K562 (cell line): ENCODE data around the gene CCDC27. TPM values are rescaled to one million over a fixed set of nuclear protein-coding genes. Genes with fewer than 3 reads are reported as not detected.

ENCODE experiments used
- CHD4 ChIP-seq: fragments of 200-600 bp; sonication (generic); IDR thresholded peaks from 3 replicates; pipeline ENCODE4 v1.6.1; 2012; ENCODE audit warnings: low read depth, mild to moderate bottlenecking, mixed read lengths, low read length, inconsistent platforms; ENCODE audit not compliant: insufficient read depth, insufficient replicate concordance, poor library complexity, severe bottlenecking
- EGR1 ChIP-seq: fragments of 450-650 bp; conservative IDR thresholded peaks from 2 replicates; pipeline ENCODE4 v1.6.1; 2017; ENCODE audit warnings: mild to moderate bottlenecking
- ELF2 ChIP-seq: fragments of 250-450 bp; sonication (Bioruptor Pico); IDR thresholded peaks from 2 replicates; pipeline ENCODE4 v1.5.0; 2021; ENCODE audit warnings: mild to moderate bottlenecking
- HDAC6 ChIP-seq: IDR thresholded peaks from 2 replicates; pipeline ENCODE4 v1.6.1; 2012; ENCODE audit warnings: low read depth, mild to moderate bottlenecking, control low read depth, inconsistent platforms, low read length, moderate library complexity
- HSF4 ChIP-seq: fragments of 250-450 bp; sonication (Bioruptor Pico); IDR thresholded peaks from 2 replicates; pipeline ENCODE4 v2.1.2; 2022; ENCODE audit warnings: mild to moderate bottlenecking, moderate library complexity, borderline replicate concordance
- KAT2B ChIP-seq: IDR thresholded peaks from one replicate; pipeline ENCODE4 v1.6.1; 2012; ENCODE audit warnings: low read depth, mild to moderate bottlenecking, control low read depth, inconsistent platforms, low read length, moderate library complexity
- MCM7 ChIP-seq, 2 experiments: fragments of 450-650 bp; IDR thresholded peaks; 2 replicates each; pipeline ENCODE4 v1.6.1; 2016 to 2018
- NFIC ChIP-seq: fragments of 450-650 bp; IDR thresholded peaks from 2 replicates; pipeline ENCODE4 v1.6.1; 2017; ENCODE audit warnings: mild to moderate bottlenecking, inconsistent platforms
- RFX1 ChIP-seq: fragments of 450-650 bp; IDR thresholded peaks from 2 replicates; pipeline ENCODE4 v1.6.1; 2016; ENCODE audit warnings: mild to moderate bottlenecking, moderate library complexity
- SMARCA4 ChIP-seq: fragments of 450-650 bp; IDR thresholded peaks from 2 replicates; pipeline ENCODE4 v1.6.1; 2016
- SRF ChIP-seq, 2 experiments: fragments of 250-450, 450-650 bp in 1 of 2; sonication (Bioruptor Pico) in 1 of 2; sonication (generic) in 1 of 2; formaldehyde crosslinking; IDR thresholded peaks; 2 replicates each; pipeline versions ENCODE4 v1.5.0 to v1.5.1; 2020 to 2022; ENCODE audit warnings: mild to moderate bottlenecking in 1 of 2, missing genetic modification reagents in 1 of 2
- TBP ChIP-seq: optimal IDR thresholded peaks from 2 replicates; pipeline ENCODE3; 2011; ENCODE audit warnings: low read depth, low read length, improper control_type of control experiment
- TCFL5 ChIP-seq: fragments of 250-450 bp; sonication (Bioruptor Pico); conservative IDR thresholded peaks from 2 replicates; pipeline ENCODE4 v1.6.1; 2021; ENCODE audit warnings: mild to moderate bottlenecking, moderate library complexity, matching md5 sums
- TEAD4 ChIP-seq, 2 experiments: sonication (generic) in 1 of 2; formaldehyde crosslinking in 1 of 2; IDR thresholded peaks; 2 replicates each; pipeline versions ENCODE4 v1.6.1 to v1.8.0; 2012 to 2022; ENCODE audit warnings: borderline replicate concordance in 1 of 2, inconsistent platforms in 1 of 2, low read length in 1 of 2, mild to moderate bottlenecking in 1 of 2, missing genetic modification reagents in 1 of 2
- XRCC5 ChIP-seq: fragments of 200-400 bp; formaldehyde crosslinking; IDR thresholded peaks from 2 replicates; pipeline ENCODE4 v1.6.1; 2017; ENCODE audit warnings: low read depth, mild to moderate bottlenecking, low read length
- ZNF384 ChIP-seq: IDR thresholded peaks from 2 replicates; pipeline ENCODE4 v1.6.1; 2012; ENCODE audit warnings: low read depth, low read length, improper control_type of control experiment
- ZNF583 ChIP-seq: fragments of 250-450 bp; sonication (Bioruptor Pico); IDR thresholded peaks from 2 replicates; pipeline ENCODE4 v1.4.0; 2020
- ZNF589 ChIP-seq: fragments of 200-800 bp; sonication (Bioruptor generic); IDR thresholded peaks from 2 replicates; pipeline ENCODE4 v1.6.1; 2016; ENCODE audit warnings: low read depth, missing genetic modification characterization, missing compliant biosample characterization
- ZNF785 ChIP-seq: fragments of 250-450 bp; sonication (Bioruptor Pico); IDR thresholded peaks from 2 replicates; pipeline ENCODE4 v1.4.0; 2020; ENCODE audit warnings: mild to moderate bottlenecking
- polyA plus RNA-seq, 8 experiments: library from polyadenylated mRNA; depleted of rRNA in 4 of 8; stranded (reverse) in 5 of 8; unstranded in 3 of 8; fragments of >200 nt; fragmentation: Nextera tagmentation in 2 of 8; fragmentation: Illumina TruSeq in 1 of 8; extraction: Ambion mirVana in 2 of 8; extraction: Trizol in 1 of 8; gene quantifications; 2 replicates each; pipeline versions ENCODE4 v1.2.1 to v1.2.3, GENCODE V29; 2011 to 2014; ENCODE audit warnings: inconsistent platforms in 1 of 8, missing spikeins in 1 of 8
- total RNA-seq, 7 experiments: library from RNA; depleted of rRNA in 6 of 7; stranded (reverse); fragments of >200 nt in 6 of 7; fragmentation: Illumina TruSeq in 2 of 7; extraction: Trizol in 2 of 7; gene quantifications; 2 replicates each; pipeline versions ENCODE4 v1.2.1 to v1.2.3, GENCODE V29; 2011 to 2021; ENCODE audit warnings: low replicate concordance in 1 of 7
- TF ChIP-seq, protein P1 (sequence below): fragments of 250-450 bp; sonication (Bioruptor Pico); IDR thresholded peaks from 2 replicates; pipeline ENCODE4 v1.4.0; 2020; ENCODE audit warnings: borderline replicate concordance
- TF ChIP-seq, protein P2 (sequence below): fragments of 450-650 bp; IDR thresholded peaks from 2 replicates; pipeline ENCODE4 v1.7.1; 2018; ENCODE audit warnings: mild to moderate bottlenecking, low read depth; ENCODE audit not compliant: partially characterized antibody
- TF ChIP-seq, protein P3 (sequence below): fragments of 200-400 bp; formaldehyde crosslinking; IDR thresholded peaks from 2 replicates; pipeline ENCODE4 v1.6.1; 2017; ENCODE audit warnings: mild to moderate bottlenecking, low read depth, low read length, moderate library complexity

The CCDC27 gene
- total and polyA plus RNA-seq, 9 of the 15 experiments (the other 6 are each of a cell fraction or from before 2014, with no cell fraction given): 0.01 to 0.04 TPM; not detected in 7

DNA sequence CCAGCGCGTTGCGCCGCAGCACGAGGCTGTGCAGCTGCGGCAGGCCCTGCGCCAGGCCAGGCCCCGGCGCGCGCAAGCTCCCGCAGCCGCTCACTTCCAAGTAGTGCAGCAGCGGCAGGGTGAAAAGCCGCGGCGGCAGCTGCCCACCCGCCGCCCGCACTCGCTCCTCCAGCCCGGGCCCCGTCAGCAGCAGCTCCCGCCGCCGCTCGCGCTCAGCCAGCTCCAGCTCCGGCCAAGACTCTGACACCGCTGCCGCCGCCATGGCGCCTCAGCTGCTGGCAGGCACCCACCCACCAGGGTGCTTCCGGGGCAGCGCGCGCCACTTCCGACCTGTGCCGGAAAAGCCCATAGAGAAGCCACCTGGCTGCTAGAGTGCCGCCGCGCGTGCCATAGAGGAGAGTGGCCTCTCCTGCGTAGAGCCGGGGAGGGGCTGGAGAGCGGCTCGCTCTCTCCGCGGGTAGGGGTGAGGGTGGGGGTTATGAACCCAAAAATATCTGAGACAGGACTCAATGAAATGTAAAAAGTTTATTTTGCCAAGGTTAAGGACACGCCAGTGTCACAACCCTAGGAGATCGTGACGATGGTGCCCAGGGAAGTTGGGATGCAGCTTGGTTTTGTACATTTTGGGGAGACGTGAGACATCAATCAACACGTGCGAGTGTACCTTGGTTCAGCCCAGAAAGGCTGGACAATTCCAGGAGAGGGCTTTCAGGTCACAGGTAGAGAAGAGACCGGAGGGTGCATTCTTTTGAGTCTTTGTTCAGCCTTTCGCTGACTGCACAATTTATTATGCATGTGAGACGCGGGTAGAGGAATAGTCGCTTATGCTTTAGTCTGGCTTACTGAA, 44.2 kb downstream of the CCDC27 start, which contains the start of gene LRRC47 (continued):
- TF ChIP-seq ZNF589 (CRISPR knock-in tag): peak; percentile 50; the same call in 1 of the 2 replicates
- TF ChIP-seq HDAC6: no peak
- peak; percentile 65 for TF ChIP-seq NFIC
- no peak for TF ChIP-seq ZNF384
- peak; percentile 84 for TF ChIP-seq XRCC5
- no peak for TF ChIP-seq KAT2B
- TF ChIP-seq, protein P1, sequence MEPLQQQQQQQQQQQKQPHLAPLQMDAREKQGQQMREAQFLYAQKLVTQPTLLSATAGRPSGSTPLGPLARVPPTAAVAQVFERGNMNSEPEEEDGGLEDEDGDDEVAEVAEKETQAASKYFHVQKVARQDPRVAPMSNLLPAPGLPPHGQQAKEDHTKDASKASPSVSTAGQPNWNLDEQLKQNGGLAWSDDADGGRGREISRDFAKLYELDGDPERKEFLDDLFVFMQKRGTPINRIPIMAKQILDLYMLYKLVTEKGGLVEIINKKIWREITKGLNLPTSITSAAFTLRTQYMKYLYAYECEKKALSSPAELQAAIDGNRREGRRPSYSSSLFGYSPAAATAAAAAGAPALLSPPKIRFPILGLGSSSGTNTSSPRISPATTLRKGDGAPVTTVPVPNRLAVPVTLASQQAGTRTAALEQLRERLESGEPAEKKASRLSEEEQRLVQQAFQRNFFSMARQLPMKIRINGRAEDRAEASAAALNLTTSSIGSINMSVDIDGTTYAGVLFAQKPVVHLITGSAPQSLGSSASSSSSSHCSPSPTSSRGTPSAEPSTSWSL (CRISPR knock-in tag): no peak
- no peak for TF ChIP-seq CHD4
- TF ChIP-seq ZNF583: 0 out of 2 replicates have a peak, but pooled peaks have one; percentile 42
- peak; percentile 83 for TF ChIP-seq TBP
- TF ChIP-seq MCM7 (IDR thresholded peaks at IDR 0.05): no peak
- peak; percentile 38; the same call in 1 of the 2 replicates for TF ChIP-seq TEAD4 (IDR thresholded peaks at IDR 0.05; ENCODE audit: low read length)
- TF ChIP-seq TEAD4 (CRISPR knock-in tag; IDR thresholded peaks at IDR 0.05; ENCODE audit: borderline replicate concordance): no peak
- no peak; the same call in 1 of the 2 replicates for TF ChIP-seq TCFL5 (CRISPR knock-in tag)
- 0 out of 2 replicates have a peak, but pooled peaks have one; percentile 27 for TF ChIP-seq SMARCA4
- peak; percentile 52; the same call in 1 of the 2 replicates for TF ChIP-seq EGR1
- TF ChIP-seq, protein P2, sequence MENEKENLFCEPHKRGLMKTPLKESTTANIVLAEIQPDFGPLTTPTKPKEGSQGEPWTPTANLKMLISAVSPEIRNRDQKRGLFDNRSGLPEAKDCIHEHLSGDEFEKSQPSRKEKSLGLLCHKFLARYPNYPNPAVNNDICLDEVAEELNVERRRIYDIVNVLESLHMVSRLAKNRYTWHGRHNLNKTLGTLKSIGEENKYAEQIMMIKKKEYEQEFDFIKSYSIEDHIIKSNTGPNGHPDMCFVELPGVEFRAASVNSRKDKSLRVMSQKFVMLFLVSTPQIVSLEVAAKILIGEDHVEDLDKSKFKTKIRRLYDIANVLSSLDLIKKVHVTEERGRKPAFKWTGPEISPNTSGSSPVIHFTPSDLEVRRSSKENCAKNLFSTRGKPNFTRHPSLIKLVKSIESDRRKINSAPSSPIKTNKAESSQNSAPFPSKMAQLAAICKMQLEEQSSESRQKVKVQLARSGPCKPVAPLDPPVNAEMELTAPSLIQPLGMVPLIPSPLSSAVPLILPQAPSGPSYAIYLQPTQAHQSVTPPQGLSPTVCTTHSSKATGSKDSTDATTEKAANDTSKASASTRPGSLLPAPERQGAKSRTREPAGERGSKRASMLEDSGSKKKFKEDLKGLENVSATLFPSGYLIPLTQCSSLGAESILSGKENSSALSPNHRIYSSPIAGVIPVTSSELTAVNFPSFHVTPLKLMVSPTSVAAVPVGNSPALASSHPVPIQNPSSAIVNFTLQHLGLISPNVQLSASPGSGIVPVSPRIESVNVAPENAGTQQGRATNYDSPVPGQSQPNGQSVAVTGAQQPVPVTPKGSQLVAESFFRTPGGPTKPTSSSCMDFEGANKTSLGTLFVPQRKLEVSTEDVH: peak; percentile 96
- TF ChIP-seq ZNF785 (CRISPR knock-in tag): no peak
- no peak for TF ChIP-seq HSF4 (CRISPR knock-in tag)
- TF ChIP-seq, protein P3, sequence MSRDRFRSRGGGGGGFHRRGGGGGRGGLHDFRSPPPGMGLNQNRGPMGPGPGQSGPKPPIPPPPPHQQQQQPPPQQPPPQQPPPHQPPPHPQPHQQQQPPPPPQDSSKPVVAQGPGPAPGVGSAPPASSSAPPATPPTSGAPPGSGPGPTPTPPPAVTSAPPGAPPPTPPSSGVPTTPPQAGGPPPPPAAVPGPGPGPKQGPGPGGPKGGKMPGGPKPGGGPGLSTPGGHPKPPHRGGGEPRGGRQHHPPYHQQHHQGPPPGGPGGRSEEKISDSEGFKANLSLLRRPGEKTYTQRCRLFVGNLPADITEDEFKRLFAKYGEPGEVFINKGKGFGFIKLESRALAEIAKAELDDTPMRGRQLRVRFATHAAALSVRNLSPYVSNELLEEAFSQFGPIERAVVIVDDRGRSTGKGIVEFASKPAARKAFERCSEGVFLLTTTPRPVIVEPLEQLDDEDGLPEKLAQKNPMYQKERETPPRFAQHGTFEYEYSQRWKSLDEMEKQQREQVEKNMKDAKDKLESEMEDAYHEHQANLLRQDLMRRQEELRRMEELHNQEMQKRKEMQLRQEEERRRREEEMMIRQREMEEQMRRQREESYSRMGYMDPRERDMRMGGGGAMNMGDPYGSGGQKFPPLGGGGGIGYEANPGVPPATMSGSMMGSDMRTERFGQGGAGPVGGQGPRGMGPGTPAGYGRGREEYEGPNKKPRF: no peak
- TF ChIP-seq RFX1: no peak
- TF ChIP-seq ELF2 (CRISPR knock-in tag): peak; percentile 94
- peak in 1 of 2 experiments; percentile 81; a peak in 2 of 4 replicates for TF ChIP-seq SRF (CRISPR knock-in tag; IDR thresholded peaks at IDR 0.05)
